Measurements from ENCODE around the gene TNFAIP3.

The TNFAIP3 gene

GRCh38 chr6:137846274-137846673 lies 20.8 kb upstream of the TNFAIP3 start (continued):
- TF ChIP-seq, protein P1, sequence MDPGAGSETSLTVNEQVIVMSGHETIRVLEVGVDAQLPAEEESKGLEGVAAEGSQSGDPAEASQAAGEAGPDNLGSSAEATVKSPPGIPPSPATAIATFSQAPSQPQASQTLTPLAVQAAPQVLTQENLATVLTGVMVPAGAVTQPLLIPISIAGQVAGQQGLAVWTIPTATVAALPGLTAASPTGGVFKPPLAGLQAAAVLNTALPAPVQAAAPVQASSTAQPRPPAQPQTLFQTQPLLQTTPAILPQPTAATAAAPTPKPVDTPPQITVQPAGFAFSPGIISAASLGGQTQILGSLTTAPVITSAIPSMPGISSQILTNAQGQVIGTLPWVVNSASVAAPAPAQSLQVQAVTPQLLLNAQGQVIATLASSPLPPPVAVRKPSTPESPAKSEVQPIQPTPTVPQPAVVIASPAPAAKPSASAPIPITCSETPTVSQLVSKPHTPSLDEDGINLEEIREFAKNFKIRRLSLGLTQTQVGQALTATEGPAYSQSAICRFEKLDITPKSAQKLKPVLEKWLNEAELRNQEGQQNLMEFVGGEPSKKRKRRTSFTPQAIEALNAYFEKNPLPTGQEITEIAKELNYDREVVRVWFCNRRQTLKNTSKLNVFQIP (CRISPR knock-in tag; IDR thresholded peaks at IDR 0.05; ENCODE audit: borderline replicate concordance, low read depth) = no peak
- TF ChIP-seq CREB5 (CRISPR knock-in tag; IDR thresholded peaks at IDR 0.05; ENCODE audit: low read depth) = no peak

GRCh38 chr6:137846772-137847313 lies 20.2 kb upstream of the TNFAIP3 start:
- TF ChIP-seq ZFP3 (CRISPR knock-in tag; IDR thresholded peaks at IDR 0.05) (no peak), ZNF8 (CRISPR knock-in tag; IDR thresholded peaks at IDR 0.05) (no peak), GLIS3 (CRISPR knock-in tag; IDR thresholded peaks at IDR 0.05) (no peak), RARB (CRISPR knock-in tag; IDR thresholded peaks at IDR 0.05) (no peak), ISL1 (CRISPR knock-in tag; IDR thresholded peaks at IDR 0.05) (no peak), OSR1 (CRISPR knock-in tag; IDR thresholded peaks at IDR 0.05) (no peak), TOX (CRISPR knock-in tag; IDR thresholded peaks at IDR 0.05; ENCODE audit: borderline replicate concordance) (no peak), TSHZ2 (CRISPR knock-in tag; IDR thresholded peaks at IDR 0.05) (no peak), ZNF70 (CRISPR knock-in tag; IDR thresholded peaks at IDR 0.05) (no peak), ZC3H10 (CRISPR knock-in tag; IDR thresholded peaks at IDR 0.05) (no peak)
- TF ChIP-seq, protein P2, sequence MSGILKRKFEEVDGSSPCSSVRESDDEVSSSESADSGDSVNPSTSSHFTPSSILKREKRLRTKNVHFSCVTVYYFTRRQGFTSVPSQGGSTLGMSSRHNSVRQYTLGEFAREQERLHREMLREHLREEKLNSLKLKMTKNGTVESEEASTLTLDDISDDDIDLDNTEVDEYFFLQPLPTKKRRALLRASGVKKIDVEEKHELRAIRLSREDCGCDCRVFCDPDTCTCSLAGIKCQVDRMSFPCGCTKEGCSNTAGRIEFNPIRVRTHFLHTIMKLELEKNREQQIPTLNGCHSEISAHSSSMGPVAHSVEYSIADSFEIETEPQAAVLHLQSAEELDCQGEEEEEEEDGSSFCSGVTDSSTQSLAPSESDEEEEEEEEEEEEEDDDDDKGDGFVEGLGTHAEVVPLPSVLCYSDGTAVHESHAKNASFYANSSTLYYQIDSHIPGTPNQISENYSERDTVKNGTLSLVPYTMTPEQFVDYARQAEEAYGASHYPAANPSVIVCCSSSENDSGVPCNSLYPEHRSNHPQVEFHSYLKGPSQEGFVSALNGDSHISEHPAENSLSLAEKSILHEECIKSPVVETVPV (CRISPR knock-in tag; IDR thresholded peaks at IDR 0.05) = no peak
- no peak for ATAC-seq

GRCh38 chr6:137847748-137848147 lies 19.3 kb upstream of the TNFAIP3 start:
- ATAC-seq = no peak
- no peak for TF ChIP-seq BACH2 (CRISPR knock-in tag; IDR thresholded peaks at IDR 0.05; ENCODE audit: borderline replicate concordance)
- TF ChIP-seq RARB (CRISPR knock-in tag; IDR thresholded peaks at IDR 0.05) = no peak
- no peak for TF ChIP-seq ZFP30 (CRISPR knock-in tag; IDR thresholded peaks at IDR 0.05)
- no peak for TF ChIP-seq ISL1 (CRISPR knock-in tag; IDR thresholded peaks at IDR 0.05)
- TF ChIP-seq TCF4 (CRISPR knock-in tag; IDR thresholded peaks at IDR 0.05; ENCODE audit: borderline replicate concordance) = no peak
- no peak for TF ChIP-seq ZNF8 (CRISPR knock-in tag; IDR thresholded peaks at IDR 0.05)
- TF ChIP-seq PPARA (CRISPR knock-in tag; IDR thresholded peaks at IDR 0.05; ENCODE audit: borderline replicate concordance) = no peak
- no peak for TF ChIP-seq TOX (CRISPR knock-in tag; IDR thresholded peaks at IDR 0.05; ENCODE audit: borderline replicate concordance)
- TF ChIP-seq, protein P1 (CRISPR knock-in tag; IDR thresholded peaks at IDR 0.05; ENCODE audit: borderline replicate concordance, low read depth) = no peak
- no peak for TF ChIP-seq ARNTL (CRISPR knock-in tag; IDR thresholded peaks at IDR 0.05; ENCODE audit: borderline replicate concordance, low read depth)
- no peak for TF ChIP-seq OSR1 (CRISPR knock-in tag; IDR thresholded peaks at IDR 0.05)
- TF ChIP-seq TSHZ2 (CRISPR knock-in tag; IDR thresholded peaks at IDR 0.05) = no peak
- no peak for TF ChIP-seq SNAI2 (CRISPR knock-in tag; IDR thresholded peaks at IDR 0.05)
- TF ChIP-seq GLIS3 (CRISPR knock-in tag; IDR thresholded peaks at IDR 0.05) = no peak
- TF ChIP-seq, protein P3, sequence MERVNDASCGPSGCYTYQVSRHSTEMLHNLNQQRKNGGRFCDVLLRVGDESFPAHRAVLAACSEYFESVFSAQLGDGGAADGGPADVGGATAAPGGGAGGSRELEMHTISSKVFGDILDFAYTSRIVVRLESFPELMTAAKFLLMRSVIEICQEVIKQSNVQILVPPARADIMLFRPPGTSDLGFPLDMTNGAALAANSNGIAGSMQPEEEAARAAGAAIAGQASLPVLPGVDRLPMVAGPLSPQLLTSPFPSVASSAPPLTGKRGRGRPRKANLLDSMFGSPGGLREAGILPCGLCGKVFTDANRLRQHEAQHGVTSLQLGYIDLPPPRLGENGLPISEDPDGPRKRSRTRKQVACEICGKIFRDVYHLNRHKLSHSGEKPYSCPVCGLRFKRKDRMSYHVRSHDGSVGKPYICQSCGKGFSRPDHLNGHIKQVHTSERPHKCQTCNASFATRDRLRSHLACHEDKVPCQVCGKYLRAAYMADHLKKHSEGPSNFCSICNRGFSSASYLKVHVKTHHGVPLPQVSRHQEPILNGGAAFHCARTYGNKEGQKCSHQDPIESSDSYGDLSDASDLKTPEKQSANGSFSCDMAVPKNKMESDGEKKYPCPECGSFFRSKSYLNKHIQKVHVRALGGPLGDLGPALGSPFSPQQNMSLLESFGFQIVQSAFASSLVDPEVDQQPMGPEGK (CRISPR knock-in tag; IDR thresholded peaks at IDR 0.05; ENCODE audit: borderline replicate concordance) = no peak
- TF ChIP-seq, protein P2 (CRISPR knock-in tag; IDR thresholded peaks at IDR 0.05) = no peak

All from SK-N-SH treated with all-trans-retinoic acid at 6 μM for 48 hours (cell line).